HG02970 (cell line): ENCODE measurements around the gene FAM186B.

Source experiments
- ATAC-seq: cut with Tn5 transposase; IDR thresholded peaks from one replicate; pipeline ENCODE4 v1.9.1; 2021; ENCODE audit warnings: mild to moderate bottlenecking, moderate library complexity, moderate number of reproducible peaks; ENCODE audit not compliant: unreplicated experiment, low FRiP score

Gene FAM186B

GRCh38 chr12:49540229-49541139 is 65.0 kb downstream of the FAM186B start:
- ATAC-seq, result no peak

- no peak for ATAC-seq
These were observed 65.8 kb downstream of the FAM186B start for GRCh38 chr12:49539406-49540228.

- no peak for ATAC-seq
These were observed 66.7 kb downstream of the FAM186B start, which contains the start of gene KCNH3 for GRCh38 chr12:49538510-49539403. KCNH3 (plus strand) TSS chr12:49539030; CDS start chr12:49539417, 387 bp downstream.

GRCh38 chr12:49537752-49538509 is 67.5 kb downstream of the FAM186B start:
- ATAC-seq, result no peak
